ENCODE measurements around the gene OR10G8. TPM values are rescaled to one million over a fixed set of nuclear protein-coding genes. Genes with fewer than 3 reads are reported as not detected.

Gene OR10G8
- total RNA-seq, 1 experiment from 2014 or later, result not detected

DNA sequence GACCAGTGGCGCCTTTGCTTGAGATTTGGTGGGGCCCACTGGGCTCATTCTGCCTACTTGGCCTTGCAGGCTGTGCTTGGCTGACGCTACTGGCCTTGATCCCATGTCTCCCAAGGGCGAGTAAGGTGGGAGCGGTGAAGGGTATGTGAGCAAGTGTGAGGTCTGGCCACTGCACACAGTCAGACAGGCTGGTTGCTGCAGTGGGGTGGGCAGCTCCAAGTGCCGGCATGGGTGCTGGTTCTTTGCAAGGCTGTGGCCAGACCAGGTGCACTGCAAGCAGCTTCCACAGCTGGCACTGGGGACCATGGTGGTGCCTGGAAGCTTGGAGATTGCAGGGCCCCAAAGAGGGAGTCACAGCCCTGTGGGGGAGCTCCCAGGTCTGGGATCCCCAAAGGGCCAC is 48.0 kb downstream of the OR10G8 start:
- DNase-seq (ENCODE audit: low read depth, low spot score) (no peak), ATAC-seq (no peak)
- Histone ChIP-seq H2AFZ (ENCODE audit: low read depth, low read length, poor library complexity, severe bottlenecking) (no peak overlapping the region), H3K36me3 (ENCODE audit: control insufficient read depth in 1 of 2, insufficient read depth in 2 of 2, low read length in 2 of 2) (no peaks in the 10 kb centered on the region), H3K4me2 (ENCODE audit: low read length) (no peak overlapping the region), H3K9me2 (ENCODE audit: insufficient read depth) (no peaks in the 10 kb centered on the region), H4K20me1 (ENCODE audit: insufficient read depth) (no peaks in the 10 kb centered on the region), H3K4me1 (ENCODE audit: control insufficient read depth in 1 of 2, insufficient read depth in 2 of 2, low read length in 2 of 2) (peaks cover 0 to 3% of the 10 kb centered on the region in 2 experiments; a peak in 2 of 4 replicates), H3K79me2 (ENCODE audit: insufficient read depth, low read length) (no peaks in the 10 kb centered on the region), H3K4me3 (replicated peaks in 1 of 2; ENCODE audit: low read depth in 1 of 2, low read length in 2 of 2) (no peak overlapping the region), H3K27ac (ENCODE audit: low read depth, low read length) (no peak overlapping the region), H3K9ac (ENCODE audit: low read length) (no peak overlapping the region), H3K9me3 (ENCODE audit: control insufficient read depth in 1 of 2, insufficient read depth in 1 of 2, low read depth in 1 of 2, low read length in 2 of 2) (no peaks in the 10 kb centered on the region), H3K27me3 (ENCODE audit: insufficient read depth, low read length) (peaks cover 17% of the 10 kb centered on the region)
- no TSS peak for BruUV-seq (replicated peaks)
- ChIA-PET RAD21 (ENCODE audit: low non-redundant PET in 1 of 2, low total read pairs in 2 of 2, uncharacterized antibody in 2 of 2, unreplicated experiment in 2 of 2) (no interaction called here), POLR2A (no interaction called here), CTCF (interaction anchor here (1.0 kb wide), 1 partner anchor 793 kb away, joined by 7 read pairs; no protein-coding TSS in a partner anchor)
- intact Hi-C loops (cut with micrococcal nuclease), result loop anchor here (5.0 kb wide), 2 partner anchors 258 to 513 kb away; no protein-coding TSS in a partner anchor
- TF ChIP-seq JUND (IDR thresholded peaks at IDR 0.05) (no peak), ELF1 (IDR thresholded peaks at IDR 0.05; ENCODE audit: borderline replicate concordance, low read depth) (no peak), ZNF274 (IDR thresholded peaks at IDR 0.05; ENCODE audit: low read depth, low read length) (no peak), POLR2A (IDR thresholded peaks at IDR 0.05; ENCODE audit: borderline replicate concordance, extremely low read depth, insufficient read depth, insufficient read length) (no peak), SP1 (IDR thresholded peaks at IDR 0.05; ENCODE audit: low read depth) (no peak), EGR1 (IDR thresholded peaks at IDR 0.05; ENCODE audit: low read depth) (no peak), TCF7L2 (IDR thresholded peaks at IDR 0.05; ENCODE audit: borderline replicate concordance, extremely low read depth, insufficient read depth, insufficient read length) (no peak)
- TF ChIP-seq, protein P1, sequence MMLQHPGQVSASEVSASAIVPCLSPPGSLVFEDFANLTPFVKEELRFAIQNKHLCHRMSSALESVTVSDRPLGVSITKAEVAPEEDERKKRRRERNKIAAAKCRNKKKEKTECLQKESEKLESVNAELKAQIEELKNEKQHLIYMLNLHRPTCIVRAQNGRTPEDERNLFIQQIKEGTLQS (IDR thresholded peaks at IDR 0.05), result no peak
- TF ChIP-seq, protein P2, sequence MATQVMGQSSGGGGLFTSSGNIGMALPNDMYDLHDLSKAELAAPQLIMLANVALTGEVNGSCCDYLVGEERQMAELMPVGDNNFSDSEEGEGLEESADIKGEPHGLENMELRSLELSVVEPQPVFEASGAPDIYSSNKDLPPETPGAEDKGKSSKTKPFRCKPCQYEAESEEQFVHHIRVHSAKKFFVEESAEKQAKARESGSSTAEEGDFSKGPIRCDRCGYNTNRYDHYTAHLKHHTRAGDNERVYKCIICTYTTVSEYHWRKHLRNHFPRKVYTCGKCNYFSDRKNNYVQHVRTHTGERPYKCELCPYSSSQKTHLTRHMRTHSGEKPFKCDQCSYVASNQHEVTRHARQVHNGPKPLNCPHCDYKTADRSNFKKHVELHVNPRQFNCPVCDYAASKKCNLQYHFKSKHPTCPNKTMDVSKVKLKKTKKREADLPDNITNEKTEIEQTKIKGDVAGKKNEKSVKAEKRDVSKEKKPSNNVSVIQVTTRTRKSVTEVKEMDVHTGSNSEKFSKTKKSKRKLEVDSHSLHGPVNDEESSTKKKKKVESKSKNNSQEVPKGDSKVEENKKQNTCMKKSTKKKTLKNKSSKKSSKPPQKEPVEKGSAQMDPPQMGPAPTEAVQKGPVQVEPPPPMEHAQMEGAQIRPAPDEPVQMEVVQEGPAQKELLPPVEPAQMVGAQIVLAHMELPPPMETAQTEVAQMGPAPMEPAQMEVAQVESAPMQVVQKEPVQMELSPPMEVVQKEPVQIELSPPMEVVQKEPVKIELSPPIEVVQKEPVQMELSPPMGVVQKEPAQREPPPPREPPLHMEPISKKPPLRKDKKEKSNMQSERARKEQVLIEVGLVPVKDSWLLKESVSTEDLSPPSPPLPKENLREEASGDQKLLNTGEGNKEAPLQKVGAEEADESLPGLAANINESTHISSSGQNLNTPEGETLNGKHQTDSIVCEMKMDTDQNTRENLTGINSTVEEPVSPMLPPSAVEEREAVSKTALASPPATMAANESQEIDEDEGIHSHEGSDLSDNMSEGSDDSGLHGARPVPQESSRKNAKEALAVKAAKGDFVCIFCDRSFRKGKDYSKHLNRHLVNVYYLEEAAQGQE (IDR thresholded peaks at IDR 0.05; ENCODE audit: low read depth), result no peak
